D341Med (cell line): Measurements from ENCODE around the gene NELL1.
"Not testable (repeated sequence)": the region's sequence is repeated elsewhere in the genome, so short reads cannot be mapped to it uniquely, and the experiment has no call there.

ENCODE experiments used
- DNase-seq: peaks from one replicate; pipeline ENCODE4 v3.0.0; 2012; ENCODE audit warnings: low spot score

NELL1 gene

DNA sequence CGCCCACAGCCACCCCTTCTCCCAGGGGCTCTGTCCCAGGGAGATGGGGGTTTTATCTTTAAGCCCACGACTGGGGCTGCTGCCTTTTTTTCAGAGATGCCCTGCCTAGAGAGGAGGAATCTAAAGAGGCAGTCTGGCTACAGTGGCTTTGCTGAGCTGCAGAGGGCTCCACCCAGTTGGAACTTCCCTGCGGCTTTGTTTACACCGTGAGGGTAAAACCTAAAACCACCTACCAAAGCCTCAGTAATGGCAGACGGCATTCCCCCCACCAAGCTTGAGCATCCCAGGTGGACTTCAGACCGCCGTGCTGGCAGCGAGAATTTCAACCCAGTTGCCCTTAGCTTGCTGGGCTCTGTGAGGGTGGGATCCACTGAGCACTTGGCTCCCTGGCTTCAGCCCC lies 535.8 kb downstream of the NELL1 start:
- DNase-seq: no peak

DNA sequence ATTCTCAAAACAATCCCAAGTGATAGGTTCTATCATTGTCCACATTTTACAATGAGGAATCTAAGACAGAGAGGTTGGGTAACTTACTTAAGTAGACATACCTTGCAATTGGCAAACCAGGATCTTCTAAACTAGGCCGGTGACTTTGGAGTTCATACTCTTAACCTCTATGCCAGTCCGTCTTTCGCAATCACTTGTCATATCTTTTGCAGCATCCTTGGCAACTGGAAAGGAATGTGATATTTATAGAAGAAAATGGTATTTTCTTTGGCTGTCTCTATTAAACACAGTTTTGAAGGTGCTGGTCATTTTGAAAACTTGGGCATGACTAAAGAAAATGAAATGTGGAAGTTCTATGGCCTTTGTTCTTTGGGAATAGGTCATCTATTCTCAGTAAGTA lies 556.5 kb downstream of the NELL1 start:
- DNase-seq: no peak

DNA sequence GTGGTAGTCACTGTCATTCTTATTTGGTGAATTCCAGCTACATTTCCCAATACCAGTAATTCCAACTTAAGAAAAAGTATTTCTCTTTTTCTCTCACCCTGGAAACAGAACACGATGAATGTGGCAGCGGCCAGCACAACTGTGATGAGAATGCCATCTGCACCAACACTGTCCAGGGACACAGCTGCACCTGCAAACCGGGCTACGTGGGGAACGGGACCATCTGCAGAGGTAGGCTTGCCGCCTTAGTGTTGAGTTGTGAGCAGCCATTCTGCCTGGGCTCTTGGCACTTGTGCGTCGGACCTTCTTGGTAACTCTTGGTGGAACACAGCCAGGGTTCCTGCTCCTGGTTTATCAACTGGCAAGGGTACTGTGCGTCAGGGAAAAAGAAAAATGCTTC lies 559.8 kb downstream of the NELL1 start:
- DNase-seq: no peak

DNA sequence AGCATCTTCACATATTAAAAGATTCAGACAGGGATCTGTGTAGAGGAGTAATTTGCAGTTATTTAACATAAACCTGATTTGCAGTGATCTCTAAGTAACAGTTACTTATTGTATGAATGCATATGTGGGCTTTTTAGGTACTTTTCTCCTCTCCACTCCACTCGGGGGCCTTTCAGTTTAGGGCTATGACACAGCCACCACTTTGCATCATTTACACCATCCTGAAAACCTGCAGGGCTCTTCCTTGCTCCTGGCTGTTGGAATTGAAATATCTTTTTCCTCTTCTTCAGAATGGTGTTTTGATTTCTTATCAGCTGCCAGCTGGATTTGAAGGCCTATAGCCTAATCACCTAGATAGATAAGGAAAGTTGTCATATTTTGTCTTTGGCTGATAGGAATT lies 580.8 kb downstream of the NELL1 start:
- DNase-seq: no peak

DNA sequence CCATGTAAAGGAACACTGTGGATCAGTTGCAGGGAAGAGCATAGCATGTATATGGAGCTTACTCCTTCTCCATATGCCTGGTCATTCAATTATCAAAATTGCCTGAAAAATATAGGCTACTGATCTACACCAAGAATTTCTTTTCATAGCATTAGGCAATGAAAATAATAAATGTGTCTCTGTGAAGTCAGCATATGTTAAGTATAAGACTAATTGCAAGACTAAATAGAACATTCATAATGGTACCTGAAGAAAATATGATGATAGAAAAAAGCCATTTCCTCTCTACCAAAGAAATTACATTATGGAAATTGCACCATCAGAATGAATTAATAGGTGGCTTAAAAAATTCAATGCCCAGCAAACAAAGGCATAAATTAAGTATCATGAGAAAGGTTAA lies 584.7 kb downstream of the NELL1 start:
- DNase-seq: no peak

DNA sequence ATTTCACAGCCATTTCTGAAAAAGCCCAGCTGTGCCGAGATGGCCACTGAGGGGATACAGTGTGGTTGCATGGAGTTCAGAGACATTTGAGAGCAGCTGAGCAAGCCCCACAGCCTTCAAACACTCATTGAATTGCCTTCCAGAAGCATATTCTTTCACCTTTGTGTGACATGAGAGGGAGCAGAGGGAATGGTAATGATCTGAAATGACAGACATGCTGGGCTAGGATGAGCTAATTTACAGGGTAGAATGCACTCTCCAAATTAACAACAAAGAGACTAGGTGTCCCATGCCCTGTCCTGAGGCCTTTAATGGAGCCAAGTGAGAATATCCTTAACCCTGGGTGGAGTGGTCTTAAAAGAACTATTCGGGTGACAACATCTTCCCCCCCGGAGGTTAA lies 585.4 kb downstream of the NELL1 start:
- no peak for DNase-seq

DNA sequence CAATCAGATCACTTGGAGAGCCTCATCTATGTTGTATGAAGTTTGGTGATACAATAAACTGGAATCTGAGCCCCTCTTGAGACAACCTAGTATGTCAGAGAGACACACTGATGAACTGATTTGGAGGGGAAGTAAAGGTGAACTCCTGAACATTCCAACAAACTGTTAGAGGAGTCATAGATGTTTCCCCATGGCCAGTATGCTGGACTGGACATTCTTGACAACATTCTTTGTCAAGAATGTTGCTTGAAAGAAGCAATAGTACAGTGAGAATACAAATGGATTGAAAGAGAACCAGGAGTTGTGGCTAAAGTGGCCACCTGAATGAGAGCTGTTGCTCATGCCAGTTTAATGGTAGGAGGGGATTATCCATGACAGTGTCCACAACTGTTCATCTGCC lies 588.1 kb downstream of the NELL1 start:
- DNase-seq: no peak

DNA sequence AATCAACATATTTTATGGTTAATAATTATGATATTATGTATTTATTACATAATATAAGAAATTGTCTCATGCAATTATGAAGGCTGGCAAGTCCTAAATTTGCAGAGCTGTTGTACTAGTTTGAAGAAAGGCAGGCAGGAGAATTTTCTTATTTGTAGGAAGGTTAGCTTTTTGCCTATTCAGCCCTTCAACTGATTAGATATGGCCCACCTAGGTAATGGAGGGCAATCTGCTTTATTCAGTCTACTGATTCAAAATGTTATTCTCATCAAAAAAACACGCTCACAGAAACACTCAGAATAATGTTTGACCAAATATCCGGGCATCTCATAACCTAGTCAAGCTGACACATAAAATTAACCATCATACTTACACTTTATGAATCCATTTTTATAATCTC lies 589.0 kb downstream of the NELL1 start:
- no peak for DNase-seq

DNA sequence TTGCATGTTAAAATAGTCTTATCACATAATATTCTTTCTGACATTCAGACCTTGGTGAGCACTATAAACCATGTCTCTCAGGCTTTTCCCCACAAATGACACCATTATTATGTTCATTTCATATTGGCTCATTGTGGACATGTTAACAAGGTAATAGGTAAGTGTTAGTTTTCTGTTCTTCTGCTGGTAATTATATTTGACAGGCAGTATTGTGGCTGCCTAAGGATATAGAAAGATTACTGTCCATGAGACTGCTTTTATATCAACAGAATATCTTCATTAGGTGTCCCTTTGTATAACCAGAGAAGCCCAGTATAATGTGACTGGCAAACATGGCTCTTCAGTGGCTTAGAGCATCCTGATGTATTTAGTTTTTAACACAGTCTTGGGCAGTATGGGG lies 590.7 kb downstream of the NELL1 start:
- no peak for DNase-seq

DNA sequence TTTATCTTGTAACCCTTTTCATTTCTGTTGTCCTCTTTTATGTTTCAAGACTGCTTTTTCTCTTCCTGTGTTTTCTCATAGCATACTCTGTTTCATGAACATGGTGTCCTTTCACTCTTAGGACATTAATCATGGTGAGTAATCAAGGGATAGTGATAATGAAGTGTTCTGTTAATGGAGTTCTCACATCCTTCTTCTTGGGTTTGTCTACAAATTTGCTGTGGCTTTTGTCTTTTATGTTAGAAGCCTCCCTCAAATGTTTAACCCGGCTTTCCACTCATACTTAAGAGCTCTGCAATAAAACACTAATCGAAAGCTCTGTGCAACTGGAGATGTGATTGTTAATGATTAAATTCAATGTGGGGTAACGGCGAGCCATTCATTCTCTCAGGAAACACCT lies 593.6 kb downstream of the NELL1 start:
- DNase-seq: no peak

DNA sequence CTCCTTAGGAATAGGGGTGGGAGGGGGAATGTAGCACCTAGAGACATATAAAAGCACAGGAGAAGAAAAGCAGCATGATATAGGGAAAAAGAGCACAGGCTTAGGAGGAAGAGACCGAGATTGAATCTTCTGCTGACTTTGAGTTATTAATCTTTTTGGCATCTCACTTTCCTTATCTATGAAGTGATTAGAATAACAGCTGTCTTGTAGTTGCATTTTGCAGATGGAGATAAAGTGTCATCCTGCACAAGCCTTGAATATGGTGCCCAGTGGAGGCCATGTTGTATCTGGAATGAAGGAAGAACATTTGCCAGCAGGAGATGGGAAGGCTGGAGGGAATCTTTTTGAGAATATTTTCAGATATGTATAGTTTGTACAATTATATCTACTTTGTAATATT lies 594.7 kb downstream of the NELL1 start:
- no peak for DNase-seq

DNA sequence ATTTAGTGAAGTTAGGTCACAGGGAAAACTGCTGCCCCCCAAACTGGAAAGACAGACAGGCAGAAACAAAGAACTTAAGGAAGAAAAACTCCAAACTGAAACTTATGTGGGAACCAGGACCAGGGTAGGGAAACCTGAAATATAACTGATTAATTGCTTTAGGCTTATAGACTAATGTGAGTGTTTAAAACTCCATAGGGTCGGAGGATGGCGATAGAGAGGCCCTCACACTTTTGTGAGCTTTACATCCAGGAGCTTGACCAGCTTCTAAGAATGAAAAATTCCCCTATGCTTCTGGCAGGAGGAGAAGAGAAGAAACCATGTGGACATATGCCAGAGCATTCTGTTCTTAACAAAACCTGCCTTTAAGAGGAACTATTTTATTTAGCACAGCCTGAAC lies 598.6 kb downstream of the NELL1 start:
- DNase-seq: no peak

DNA sequence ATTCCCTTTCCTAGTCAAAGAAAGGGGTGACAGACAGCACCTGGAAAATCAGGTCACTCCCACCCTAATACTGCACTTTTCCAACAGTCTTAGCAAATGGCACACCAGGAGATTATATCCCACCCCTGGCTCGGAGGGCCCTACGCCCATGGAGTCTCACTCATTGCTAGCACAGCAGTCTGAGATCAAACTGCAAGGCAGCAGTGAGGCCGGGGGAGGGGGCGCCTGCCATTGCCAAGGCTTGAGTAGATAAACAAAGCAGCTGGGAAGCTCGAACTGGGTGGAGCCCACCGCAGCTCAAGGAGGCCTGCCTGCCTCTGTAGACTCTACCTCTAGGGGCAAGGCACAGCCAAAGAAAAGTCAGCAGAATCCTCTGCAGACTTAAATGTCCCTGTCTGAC lies 602.8 kb downstream of the NELL1 start:
- DNase-seq: not testable (repeated sequence)

DNA sequence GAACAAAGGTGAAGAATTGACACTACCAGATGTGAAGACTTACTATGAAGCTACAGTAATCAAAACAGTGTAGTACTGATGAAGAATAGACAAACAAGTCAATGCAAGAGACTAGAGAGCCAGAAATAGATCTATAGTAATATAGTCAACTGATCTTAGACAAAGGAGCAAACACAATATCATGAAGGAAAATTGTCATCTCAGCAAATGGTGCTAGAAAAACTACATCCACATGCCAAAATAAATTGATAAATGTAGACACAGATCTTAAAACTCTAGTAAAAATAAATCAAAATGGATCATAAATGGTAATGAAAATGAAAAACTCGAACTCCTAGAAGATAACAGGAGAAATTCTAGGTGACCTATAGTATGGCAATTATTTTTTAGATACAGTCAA lies 609.5 kb downstream of the NELL1 start:
- DNase-seq: no peak

DNA sequence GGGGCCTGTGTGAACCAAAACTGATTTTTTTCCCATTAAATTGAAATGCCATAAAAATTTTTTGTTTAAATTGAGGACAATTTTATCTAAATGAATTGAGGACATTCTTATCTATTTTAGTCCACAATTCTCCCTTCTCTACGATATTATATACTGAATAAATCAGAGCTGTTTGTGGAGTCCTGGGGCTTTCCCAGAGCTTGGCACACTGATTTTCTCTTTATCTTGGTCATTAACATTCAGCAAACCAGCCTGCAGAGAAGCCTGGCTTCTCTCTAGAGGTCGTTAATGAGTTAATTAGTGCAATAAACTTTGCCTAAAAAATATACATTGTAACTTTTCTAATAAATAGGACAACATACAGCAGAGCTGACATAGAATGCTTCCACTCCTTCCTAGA lies 615.7 kb downstream of the NELL1 start:
- DNase-seq: no peak

DNA sequence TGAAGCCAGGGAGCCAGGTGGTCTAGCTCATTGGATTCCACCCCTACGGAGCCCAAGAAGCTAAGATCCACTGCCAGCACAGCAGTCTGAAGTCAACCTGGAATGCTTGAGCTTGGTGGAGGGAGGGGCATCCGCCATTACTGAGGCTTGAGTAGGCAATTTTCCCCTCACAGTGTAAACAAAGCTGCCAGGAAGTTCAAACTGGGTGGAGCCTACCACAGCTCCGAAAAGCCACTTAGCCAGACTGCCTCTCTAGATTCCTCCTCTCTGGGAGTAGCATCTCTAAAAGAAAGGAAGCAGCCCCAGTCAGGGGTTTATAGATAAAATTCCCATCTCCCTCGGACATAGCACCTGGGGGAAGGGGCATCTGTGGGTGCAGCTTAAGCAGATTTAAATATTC lies 620.3 kb downstream of the NELL1 start:
- no peak for DNase-seq

DNA sequence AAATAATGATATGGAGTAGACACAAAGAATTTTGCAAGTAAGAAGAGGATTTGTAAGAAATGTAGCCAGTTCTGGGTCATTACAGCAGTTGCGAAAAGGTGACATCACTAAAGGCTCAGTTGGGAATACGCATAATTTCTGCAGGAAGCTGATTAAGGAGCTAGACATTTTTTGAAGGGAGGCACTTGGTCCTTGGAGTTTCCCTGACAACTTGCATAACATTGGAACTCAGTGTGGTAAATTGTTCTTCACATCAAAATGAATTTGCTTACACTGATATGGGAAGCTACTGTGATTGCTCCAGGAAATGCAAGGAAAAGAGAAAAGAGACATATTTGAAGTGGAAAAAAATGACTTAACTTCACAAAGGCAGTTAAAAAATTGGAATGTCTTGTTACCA lies 626.1 kb downstream of the NELL1 start:
- no peak for DNase-seq

DNA sequence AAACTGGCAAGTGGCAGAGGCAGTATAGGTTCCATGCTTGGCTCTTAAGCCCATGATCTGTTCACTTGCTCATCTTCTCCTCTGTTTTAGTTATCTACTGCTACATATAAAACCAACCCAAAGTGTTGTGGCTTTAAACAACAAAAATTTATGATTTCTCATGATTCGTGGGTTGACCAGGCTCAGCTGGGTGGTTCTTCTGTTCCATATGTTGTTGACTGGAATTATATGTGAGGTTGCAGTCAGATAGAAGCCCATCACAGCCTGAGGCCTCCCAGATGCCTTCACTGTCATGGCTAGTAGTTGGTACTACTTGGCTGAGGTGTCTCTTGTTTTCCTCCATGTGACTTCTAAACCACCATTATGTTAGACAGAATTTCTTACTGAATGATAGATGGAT lies 632.6 kb downstream of the NELL1 start:
- DNase-seq: no peak

DNA sequence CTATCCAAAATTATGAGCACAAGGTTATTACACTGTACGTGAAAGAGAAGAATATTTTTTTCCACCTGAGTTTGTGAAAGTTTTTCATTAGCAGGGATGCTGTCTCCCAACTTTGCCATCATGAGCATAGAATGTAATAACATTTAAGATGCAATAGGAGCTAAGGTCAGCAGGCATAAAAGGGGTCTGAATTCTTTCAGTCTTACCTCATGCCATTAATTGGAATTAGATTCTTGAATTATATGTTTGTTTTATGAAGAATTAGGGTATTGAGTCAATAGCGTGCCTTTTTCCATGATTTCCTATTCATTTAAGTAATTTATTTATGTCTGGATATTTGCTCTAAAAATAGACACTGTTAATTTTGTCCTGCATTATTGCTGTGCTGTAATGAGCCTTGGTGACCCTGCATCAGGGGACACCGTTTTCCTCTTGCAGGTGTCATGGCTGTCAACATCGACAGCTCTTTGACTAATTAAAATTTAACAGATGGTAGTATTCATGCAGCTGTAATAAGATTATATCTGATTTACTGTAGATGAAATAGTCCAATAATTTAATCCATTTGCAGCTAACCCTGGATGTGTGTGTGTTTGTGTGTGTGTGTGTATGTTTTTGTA lies 637.5 kb downstream of the NELL1 start:
- no peak for DNase-seq

DNA sequence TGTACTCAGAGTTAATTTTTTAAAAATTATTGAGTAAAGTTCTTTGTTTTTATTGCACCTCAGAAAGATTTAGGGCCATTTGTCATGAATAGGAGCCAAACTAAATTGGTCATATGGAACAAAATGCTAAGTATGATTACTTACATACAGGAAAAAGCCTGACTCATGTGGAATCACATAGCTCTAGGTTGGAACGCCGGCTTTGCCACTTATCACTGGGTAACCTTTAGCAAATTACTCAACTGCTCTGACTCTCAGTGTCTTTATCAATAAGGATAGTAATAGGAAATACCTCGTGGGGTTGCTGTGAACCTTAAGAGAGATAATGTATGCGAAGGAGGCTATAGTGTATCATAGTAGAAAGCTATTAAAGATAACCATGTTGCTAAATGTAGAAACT lies 638.5 kb downstream of the NELL1 start:
- no peak for DNase-seq

DNA sequence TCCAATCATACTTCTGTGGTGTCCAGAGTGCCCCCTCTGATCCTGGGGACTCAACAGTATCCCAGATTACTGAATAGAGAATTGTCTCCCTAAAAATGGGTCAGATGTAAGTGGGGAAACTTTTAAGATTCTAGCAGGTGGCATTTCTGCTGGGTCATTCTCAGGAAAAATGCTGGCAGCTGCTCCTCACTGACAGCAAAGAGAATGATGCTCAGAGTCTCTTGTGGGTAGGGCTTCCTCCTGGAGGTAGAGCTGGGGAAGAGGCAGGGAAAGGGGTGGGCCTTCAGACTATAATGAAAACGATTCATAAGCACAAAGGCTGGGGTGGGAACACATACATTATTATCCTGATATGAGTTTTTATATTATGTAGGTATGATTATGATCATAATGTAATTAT lies 647.2 kb downstream of the NELL1 start:
- DNase-seq: no peak

DNA sequence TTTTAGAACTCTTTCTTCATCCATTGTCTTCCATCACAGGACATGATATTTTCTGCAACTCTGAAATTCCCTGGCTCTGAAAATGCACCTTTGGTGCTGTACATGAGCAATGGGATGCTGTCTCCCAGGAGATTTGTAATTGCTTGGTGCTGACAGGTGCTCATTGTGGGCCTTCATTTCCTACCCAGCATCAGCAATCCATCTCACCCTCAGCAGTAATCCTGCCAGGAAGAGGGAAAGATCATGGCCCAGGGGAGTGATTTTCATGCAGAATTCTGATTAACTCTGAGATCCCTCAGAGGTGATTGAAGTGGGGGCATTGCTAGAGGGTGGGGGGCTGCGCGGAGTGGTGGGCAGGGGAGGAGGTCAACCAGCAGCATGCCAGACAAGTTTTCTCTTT lies 651.7 kb downstream of the NELL1 start:
- DNase-seq: no peak

DNA sequence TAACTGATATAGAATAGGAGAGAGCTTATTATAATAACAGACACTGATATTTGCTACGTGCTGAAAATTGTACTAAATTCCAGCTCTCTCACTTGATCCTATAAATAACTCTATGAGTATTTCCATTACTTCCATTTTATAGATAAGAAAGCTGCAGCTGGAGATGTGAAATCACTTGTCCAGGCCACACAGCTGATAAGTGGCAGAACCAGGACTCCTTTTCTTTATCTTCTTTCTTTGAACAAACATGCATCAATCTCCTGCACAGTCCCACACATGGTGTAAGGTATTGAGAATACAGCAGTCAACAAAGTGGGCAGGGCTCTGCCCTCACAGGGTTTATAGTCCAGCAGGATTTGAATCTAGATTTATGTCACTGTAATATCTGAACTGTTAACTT lies 652.1 kb downstream of the NELL1 start:
- no peak for DNase-seq

DNA sequence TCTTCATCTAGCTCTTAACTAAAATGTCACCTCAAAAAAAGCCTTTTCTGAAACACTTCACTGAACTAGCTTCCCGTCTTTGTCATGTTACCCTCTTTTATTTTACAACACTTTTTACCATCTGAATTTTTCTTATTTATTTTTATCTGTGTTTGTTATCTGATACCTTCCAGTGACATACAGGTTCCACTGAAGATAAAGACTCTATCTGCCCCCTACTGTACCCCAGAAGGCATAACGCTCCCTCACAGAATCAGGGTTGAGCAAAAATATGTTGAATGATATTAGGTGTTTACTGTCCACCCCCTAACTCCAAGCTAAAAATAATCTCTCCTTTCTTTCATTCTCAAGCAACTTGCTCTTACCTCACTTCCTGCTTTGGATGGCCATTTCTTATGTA lies 654.2 kb downstream of the NELL1 start:
- no peak for DNase-seq

DNA sequence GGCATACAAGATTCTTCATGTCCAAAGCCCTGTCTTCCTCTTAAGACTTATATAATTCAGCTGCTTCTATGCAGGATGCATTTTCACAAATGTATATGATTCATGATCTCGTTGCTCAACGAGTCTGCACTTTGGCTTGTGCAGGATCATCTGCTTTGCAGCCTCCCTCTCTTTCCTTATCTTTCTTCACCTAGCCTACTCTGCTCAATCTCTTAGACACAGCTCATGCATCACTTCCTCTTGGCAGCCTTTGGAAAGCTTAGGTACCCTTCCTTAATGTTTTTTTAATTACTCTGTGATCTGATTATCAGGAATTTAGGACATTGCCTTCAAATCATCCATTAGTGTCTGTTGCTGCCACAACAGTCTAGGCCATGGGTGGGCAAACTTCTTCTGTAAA lies 673.8 kb downstream of the NELL1 start:
- DNase-seq: no peak
